ENCODE data around the gene CRAMP1. TPM values are rescaled to one million over a fixed set of nuclear protein-coding genes. Genes with fewer than 3 reads are reported as not detected.

Gene CRAMP1
- total and polyA plus RNA-seq, 2 of the 8 experiments (the other 6 are each of a cell fraction or from before 2014, with no cell fraction given): 19.2 to 23.2 TPM

- TF ChIP-seq SAP30 (IDR thresholded peaks at IDR 0.05; ENCODE audit: insufficient read depth, insufficient replicate concordance, low read length): no peak
- no peak for TF ChIP-seq CREB1 (IDR thresholded peaks at IDR 0.05)
- no peak for TF ChIP-seq CBX8 (IDR thresholded peaks at IDR 0.05; ENCODE audit: borderline replicate concordance, low read depth, low read length)
- no peak for TF ChIP-seq TCF12 (IDR thresholded peaks at IDR 0.05; ENCODE audit: low read depth, low read length)
- no peak for TF ChIP-seq SIX5 (IDR thresholded peaks at IDR 0.05; ENCODE audit: low read depth, low read length)
- no peak for TF ChIP-seq CHD2 (IDR thresholded peaks at IDR 0.05; ENCODE audit: low read length)
- TF ChIP-seq CHD1 (IDR thresholded peaks at IDR 0.05; ENCODE audit: low read depth, low read length): no peak
- TF ChIP-seq ATF2 (IDR thresholded peaks at IDR 0.05; ENCODE audit: low read length): no peak
These were observed 79.1 kb downstream of the CRAMP1 start (continued) for GRCh38 chr16:1691276-1691675.
